SK-MEL-5 (cell line): ENCODE results near the gene BATF3. TPM values are rescaled to one million over a fixed set of nuclear protein-coding genes. Genes with fewer than 3 reads are reported as not detected.
"Not testable (repeated sequence)": the region's sequence is repeated elsewhere in the genome, so short reads cannot be mapped to it uniquely, and the experiment has no call there.

ENCODE experiments used
- DNase-seq: peaks from one replicate; pipeline ENCODE4 v3.0.0-alpha.2; 2016; ENCODE audit warnings: low read depth, low spot score
- in situ Hi-C: cut with HindIII; loops from 2 replicates; pipeline ENCODE4 v1.10.0; 2016; ENCODE audit warnings: low sequenced_read_pairs, high pct_unique_total_duplicates, low pct_unique_long_range_greater_than_20kb
- total RNA-seq: library from RNA; depleted of rRNA; stranded (reverse); fragments of >200 nt; shearing (Covaris generic); gene quantifications from 2 replicates; pipeline ENCODE4 v1.2.3, GENCODE V29; 2014

The BATF3 gene
- total RNA-seq, 1 experiment from 2014 or later = 6.9 TPM

DNA sequence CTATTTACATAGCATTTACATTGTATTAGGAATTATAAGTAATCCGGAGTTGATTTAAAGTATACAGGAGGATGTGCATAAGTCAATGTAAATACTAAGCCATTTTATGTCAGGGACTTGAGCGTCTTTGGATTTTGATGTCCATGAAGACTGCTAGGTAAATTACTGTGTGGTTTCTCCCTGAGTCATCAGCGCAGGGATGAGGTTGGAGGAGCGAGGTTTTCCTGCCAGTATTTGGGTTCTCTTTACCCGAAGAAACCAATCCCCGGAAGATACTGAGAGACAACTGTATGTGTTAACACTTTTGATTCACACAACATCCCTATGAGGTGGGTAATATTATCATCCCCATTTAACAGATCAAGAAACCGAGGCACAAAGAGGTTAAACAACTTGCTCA, 29.3 kb downstream of the BATF3 start:
- in situ Hi-C loops = no loop called here
- DNase-seq = no peak

DNA sequence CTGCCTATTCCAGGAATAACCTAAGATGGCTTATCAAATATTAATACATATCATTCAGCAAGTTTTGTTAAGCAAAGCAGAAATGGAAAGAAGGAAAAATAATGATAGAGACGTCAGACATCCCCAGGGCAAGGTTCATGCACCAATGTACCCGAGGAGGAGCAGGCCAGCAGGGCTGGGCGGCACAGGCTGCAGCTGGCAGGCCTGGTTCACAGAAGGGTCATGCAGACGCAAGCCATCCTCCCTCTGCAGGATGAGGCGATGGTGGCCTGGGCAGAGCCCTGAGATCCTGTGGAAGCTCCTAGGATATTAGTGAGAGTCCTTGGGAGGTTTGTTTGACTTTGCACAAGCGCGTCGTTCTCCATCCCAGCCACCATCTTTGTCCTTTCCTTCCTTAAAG, 30.0 kb downstream of the BATF3 start:
- in situ Hi-C loops = no loop called here
- DNase-seq = no peak

DNA sequence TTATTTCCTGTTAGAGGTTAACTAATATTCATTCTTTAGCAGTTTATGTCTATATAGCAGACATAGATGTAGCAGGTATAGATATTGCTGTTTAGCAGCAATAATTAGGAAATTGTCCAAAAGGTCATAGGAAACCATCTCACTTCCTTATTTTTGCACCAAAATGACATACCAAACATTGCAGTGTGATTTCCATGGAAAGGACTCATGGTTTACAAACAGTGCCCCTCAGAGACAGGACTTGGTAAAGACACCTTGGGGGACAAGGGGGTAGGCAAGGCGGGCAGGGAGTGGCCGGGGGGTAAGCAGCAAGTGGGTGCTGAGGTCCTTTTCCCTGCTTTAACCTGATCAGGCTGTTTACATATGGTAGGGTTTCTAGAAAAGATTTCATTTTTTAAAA, 30.5 kb downstream of the BATF3 start:
- DNase-seq = peak; percentile 64
- in situ Hi-C loops = no loop called here

DNA sequence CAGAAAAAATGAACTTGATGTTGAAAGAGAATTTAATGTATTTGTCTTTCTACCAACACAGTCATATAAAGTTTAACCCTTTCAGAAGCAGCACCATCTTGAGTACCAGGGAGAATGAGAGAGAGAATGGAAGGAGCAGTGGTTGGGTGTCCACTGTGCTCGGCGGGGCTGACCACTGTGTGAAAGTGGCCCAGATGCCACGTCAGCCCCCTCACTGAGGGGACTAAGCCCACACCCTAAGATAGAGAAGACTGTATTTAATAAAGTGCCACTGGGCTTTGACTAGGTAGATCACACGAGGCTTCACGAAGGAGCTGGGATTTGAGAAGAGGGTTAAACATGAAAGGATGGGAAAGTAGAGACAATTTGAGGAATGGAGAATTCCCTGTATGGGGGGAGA, 31.2 kb downstream of the BATF3 start:
- in situ Hi-C loops = no loop called here
- no peak for DNase-seq

DNA sequence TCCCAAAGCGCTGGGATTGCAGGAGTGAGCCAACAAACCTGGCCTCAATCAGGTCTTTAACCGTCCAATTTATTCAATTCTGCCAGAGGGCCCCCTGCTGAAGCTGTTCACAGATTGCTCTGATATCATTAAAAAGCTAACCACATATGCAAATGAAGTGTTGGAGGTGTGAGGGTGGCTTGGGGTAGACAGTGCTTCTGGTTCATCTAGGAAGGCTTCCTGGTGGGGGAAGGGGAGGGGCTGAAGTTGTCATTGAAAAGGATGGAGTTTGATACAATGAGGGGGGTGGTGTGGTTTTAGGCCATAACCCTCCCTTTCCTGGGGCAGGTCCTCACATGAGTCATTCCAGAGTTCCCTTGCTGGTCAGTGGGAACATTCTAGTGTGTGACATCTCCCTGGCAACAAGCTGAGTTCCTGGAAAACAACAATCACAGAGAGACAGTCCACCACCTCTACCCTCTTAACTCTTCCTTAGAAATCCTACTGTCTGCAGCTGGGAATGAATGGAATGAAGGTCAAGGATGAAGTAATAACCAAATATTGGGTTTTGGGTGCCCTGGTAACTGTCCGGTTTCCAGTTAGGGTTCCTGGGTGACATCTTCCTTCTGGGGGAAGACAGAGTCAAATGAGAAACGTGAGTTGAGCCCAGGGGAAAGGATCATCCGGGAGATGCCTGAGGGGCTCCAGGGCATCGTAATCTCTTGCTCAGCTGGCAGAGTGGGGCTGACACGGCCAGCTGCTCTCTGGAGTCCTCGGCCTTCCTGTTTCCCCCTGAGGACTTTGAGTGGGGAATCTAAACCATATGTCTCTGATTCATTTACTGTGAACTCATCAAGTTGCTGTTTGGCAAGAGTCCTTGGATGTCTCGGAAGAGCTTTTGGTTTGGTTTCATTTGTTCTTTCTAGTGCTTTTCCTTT, 32.2 kb downstream of the BATF3 start:
- in situ Hi-C loops = no loop called here
- peak; percentile 16 for DNase-seq

DNA sequence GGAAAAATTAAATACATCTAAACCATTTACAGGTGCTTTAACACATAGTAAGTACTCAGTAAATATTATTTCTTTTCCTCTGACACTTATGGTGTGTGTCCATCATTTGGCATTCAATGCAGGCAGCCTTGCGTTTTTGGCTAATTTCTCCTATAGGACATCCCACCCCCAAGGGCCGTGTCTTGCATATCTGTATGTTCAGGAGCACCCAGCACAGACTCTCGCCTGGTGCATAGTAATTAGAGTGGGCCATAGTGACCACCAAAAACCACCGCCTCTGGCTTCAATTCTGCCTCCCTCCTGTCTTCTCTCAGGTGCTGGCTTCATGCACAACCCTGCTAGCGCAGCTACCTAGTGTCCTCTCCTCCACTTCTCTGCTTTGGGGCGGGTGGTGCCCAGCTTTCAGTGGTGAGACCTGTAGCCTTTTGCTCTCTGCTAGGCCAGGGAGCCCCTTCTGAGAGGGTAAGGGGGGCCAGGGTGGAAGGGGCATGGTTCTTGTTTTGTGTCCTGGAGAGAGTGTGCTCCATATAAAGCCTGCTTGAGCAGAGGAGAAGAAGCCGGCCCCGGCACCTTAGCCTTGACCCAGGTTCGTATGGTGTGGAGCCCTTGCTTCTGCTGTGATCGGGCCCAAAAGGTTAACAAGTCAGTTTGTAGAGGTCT, 33.4 kb downstream of the BATF3 start:
- in situ Hi-C loops = no loop called here

DNA sequence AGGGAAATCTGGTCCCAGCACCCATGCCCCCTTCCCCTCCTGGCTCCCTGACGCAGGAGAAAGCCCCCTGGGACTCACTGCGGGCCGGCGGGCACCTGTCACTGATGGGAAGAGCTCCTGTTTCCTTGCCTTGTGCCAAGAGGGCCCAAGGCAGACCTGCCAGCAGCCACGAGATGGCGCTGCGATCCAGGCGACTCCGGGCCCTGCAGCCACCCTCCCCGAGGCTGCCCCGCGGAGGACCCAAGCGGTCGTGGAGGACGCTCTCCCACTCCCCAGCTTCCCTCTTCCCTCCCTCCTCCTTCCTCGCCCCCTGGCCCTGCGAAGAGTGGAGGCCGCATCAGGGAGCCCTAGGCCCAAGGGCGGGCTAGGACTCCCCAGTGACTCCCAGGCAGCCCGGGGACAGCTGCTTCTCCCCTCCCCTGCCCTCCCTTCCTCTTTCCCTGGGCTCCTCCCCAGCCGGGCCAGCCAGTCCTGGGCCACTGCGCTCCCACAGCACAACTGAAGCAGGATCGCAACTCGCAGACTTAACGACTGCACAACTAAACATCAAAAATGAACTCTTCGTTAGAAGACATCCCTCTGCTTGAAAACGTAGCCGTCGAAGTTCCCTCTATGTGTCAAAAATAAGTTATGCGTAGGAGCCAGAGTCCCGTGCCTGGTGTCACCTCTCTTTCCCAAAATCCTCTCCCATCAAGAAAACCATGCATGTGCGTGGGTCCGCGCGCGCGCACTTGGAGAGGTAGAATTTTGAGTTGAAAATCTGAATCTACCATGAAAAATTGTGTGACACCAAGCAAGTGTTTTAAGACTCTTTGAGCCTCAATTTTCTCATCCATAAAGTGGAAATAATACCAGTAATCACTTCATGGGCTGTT, 34.2 kb downstream of the BATF3 start:
- in situ Hi-C loops = no loop called here
- DNase-seq = peak; percentile 65

More for the DNA sequence above, 33.4 kb downstream of the BATF3 start:
- DNase-seq = no peak

DNA sequence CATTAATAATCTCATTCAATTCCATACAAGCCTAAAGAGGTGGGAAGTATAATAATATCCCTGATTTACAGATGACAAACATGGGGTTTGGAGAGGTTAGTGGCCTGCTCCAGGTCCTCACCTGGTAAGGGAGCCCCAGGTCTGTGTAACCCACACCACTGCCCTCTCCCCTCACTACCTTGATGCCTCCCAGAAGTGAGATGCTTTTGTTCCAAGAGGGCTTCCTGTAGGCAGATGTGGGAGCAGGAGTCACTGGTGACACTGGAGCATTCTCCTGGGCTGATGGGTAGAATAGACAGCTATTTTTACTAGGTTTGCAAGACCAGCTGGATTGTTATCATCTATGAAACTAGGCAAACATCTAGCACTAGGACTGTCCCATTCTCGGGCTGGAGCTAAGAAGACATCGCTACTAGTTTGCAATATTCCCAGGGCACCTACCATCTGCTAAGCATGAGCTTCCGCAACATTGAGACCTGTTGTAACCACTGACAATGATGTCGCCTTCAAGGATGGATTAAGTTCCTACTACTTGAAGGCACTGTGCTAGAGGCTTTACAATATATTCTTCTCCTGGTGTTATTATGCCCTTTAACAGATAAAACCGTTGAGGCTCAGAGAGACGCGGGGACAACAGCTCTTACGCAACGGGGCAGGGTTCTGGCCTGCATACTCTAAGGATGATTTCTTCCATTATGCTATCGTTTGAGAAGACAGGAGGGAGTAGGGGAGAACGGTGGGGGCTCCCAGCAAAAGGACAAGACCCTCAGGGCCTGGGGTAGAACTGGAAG, 35.0 kb downstream of the BATF3 start:
- DNase-seq = no peak
- in situ Hi-C loops = no loop called here

DNA sequence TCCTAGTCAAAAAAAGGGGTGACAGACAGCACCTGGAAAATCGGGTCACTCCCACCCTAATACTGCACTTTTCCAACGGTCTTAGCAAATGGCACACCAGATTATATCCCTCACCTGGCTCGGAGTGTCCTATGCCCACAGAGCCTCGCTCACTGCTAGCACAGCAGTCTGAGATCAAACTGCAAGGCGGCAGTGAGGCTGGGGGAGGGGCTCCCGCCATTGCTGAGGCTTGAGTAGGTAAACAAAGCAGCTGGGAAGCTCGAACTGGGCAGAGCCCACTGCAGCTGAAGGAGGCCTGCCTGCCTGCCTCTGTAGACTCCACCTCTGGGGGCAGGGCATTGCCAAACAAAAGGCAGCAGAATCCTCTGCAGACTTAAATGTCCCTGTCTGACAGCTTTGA, 41.4 kb downstream of the BATF3 start:
- in situ Hi-C loops, DNase-seq: not testable (repeated sequence)

DNA sequence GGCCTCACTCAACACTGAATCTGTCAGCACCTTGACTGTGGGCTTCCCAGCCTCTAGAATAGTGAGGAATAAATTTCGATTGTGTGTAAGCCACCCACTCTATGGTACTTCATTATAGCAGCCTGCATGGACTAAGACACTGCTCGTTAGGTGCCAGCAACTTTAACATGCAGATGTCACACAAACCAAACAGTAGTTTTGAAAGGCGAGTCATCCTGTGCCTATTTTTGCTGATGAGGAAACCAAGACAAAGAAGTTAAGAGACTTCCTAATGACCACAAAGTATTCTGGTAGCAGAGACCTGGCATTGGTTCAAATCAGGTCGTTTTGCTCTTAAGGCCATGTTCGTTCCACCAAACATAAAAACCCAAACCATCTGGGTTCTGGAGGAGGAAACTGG, 42.9 kb downstream of the BATF3 start:
- DNase-seq = no peak
- in situ Hi-C loops = no loop called here

DNA sequence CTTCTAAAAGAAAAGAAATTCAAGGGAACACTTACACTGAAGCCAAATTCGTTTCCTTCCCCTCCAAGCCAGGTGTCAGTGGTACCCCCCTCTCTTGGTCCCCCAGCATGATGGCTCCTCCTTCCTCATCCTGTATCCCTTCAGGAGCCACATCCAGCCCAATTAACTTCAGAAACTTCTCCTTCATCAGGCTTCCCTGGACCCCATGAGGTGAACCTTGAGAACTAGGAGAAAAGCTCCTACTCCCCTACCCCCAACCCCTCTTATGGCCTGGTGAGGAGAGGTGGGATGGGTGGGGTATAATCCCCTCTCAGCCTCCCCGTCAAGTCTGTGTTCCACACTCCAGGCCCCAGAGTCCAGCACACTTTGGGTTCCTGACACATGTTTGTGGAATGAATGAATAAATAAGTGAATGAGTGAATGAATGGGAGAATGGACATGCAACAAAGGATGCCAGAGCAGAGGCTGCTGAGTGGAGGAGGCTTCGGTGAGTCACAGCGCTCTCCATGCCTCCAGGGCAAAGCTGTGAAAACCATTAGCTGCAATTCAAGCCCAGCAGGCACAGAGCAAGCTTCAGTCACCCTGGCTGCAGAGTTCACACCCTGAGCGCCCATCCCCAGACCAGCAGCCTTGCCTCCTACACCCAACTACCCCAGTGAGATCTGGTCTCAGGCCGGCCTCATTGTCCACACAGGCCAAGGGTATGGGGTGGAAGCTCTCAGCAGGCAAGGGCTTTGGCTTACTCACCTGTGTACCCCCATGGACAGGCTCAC, 43.8 kb downstream of the BATF3 start:
- in situ Hi-C loops = no loop called here
- DNase-seq = no peak

DNA sequence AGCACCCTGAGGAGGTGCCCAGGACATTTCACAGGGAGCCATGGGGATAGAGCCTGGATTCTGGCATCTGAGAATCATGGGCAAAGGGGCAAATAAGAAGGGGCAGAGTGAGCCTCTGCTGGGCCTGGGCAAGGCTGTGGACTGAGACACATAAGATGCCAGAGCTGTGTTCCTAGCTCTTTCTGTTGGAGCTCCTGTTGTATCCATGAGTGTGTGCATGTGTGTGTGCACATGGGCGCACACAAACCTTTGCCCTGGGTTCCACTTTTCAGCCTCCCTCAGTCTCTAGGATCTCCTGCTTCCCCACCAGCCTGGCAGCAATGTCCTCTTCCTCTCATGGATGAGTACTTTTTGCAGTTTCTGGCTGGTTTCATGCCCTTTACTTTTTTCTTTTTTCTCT, 47.0 kb downstream of the BATF3 start:
- in situ Hi-C loops = no loop called here
- no peak for DNase-seq

DNA sequence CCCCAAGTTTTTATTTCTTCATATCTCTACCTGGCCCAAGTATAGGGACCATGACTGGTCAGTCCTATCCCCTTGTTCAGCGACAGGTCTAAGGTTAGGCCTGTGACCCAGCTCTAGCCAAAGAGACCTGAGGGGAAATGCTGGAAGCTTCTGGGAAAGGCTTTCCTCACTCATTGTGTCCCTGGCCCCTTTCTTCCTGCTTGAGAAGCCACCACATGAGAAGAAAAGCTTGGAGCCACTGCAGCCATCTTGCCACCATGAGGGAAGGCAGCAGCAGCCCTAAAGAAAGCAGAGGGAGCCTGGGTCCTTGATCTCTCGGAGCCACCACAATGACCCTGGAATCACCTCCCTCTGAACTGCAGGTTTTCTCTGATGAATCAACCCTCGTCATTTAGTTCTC, 47.7 kb downstream of the BATF3 start:
- in situ Hi-C loops = no loop called here
- no peak for DNase-seq

DNA sequence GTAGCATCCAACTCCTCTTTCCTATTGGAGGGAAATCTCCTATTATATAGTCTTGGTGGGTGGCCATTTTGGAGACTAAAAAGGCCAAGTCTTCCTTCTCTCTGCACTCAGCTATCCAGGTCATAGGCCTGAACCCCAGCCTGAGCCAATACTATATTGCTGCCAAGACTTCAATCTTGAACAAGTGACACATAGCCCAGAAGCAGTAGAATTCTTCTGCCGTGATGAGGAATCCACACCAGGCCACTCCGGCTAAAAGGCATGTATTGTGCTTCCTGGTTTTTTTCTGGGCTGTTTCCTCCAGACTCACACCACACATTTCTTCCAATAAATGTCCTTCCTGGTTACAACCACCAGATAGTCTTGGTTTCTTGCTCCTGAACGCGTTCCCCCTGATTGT, 48.1 kb downstream of the BATF3 start:
- in situ Hi-C loops = no loop called here
- DNase-seq = no peak

DNA sequence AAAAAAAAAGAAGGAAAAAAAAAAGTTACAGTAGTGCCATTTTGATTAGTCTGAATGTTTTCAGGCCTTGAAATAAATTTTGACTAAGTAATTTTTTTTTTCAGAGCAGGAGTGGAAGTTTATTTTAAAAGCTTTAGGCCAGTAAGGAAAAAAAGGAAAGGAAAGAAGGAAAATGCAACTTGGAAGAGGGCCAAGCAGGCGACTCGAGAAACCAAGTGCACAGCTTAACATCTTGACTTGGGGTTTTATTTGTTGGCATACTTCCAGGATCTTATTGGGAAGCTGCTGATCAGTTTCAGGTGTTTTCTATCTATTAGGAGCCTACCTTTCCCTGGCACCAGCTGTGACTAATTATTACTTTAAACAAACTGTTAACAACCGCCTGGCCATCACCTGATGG, 49.4 kb downstream of the BATF3 start:
- no peak for DNase-seq
- in situ Hi-C loops = no loop called here

DNA sequence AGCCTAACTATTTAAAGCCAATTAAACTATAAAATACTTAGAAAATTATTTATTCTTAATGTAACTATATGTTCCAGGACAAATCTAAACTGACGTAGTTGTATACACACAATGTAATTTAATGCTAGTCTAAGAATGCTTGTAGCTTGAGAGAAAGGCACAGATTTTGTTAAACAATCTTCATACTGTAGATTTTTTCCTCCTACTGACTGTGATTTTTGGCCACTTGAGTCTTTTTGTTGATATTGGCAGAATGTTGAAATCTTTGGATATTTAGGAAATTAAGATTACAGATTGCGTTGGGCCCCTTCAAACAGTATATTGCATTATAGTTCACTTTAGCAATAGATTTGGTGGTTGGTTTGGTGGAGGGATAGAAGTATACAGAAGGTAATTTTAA, 50.6 kb downstream of the BATF3 start:
- no peak for DNase-seq
- in situ Hi-C loops = no loop called here

DNA sequence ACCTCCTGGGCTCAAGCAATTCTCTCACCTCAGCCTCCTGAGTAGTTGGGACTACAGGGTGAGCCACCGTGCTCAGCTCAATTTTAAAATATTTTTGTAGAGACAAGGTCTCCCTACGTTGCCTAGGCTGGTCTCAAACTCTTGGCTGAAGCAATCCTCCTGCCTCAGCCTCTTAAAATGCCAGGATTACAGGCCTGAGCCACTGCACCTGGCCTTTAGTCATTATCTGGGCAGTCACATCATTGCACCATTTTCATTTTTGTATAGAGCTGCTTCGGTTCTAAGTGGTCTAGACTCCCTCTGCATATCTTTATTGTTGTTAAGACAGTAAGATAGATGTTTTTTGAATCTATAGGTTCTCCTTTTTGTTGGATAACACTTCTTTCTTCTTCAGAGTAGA, 51.2 kb downstream of the BATF3 start:
- no peak for DNase-seq
- in situ Hi-C loops = no loop called here
